Endothelial cell of umbilical vein (primary cell): ENCODE measurements around the gene SLC5A3.

Source experiments
- CTCF ChIP-seq, 2 donors: IDR thresholded peaks; 1 replicate in 1 of 2; 2 replicates in 1 of 2; pipeline ENCODE4 v1.5.1; 2011; ENCODE audit warnings: low read length in 2 of 2, mild to moderate bottlenecking in 2 of 2, moderate library complexity in 2 of 2, control low read depth in 1 of 2, inconsistent platforms in 1 of 2, low read depth in 1 of 2; ENCODE audit not compliant: insufficient read depth in 1 of 2; ENCODE audit errors: extremely low read depth in 1 of 2
- EZH2 ChIP-seq: IDR thresholded peaks from 2 replicates; pipeline ENCODE4 v1.6.1; 2012; ENCODE audit warnings: borderline replicate concordance, low read depth, mild to moderate bottlenecking, moderate library complexity, low read length, inconsistent platforms; ENCODE audit not compliant: severe bottlenecking
- FOS ChIP-seq: IDR thresholded peaks from 2 replicates; pipeline ENCODE4 v1.6.1; 2011; ENCODE audit warnings: mild to moderate bottlenecking, low read length, moderate library complexity, borderline replicate concordance; ENCODE audit not compliant: insufficient read depth
- GATA2 ChIP-seq: IDR thresholded peaks from 2 replicates; pipeline ENCODE4 v1.7.0; 2011; ENCODE audit warnings: low read depth, mild to moderate bottlenecking, moderate library complexity, mixed read lengths, low read length; ENCODE audit not compliant: insufficient read length, insufficient read depth
- JUN ChIP-seq: IDR thresholded peaks from 2 replicates; pipeline ENCODE4 v1.6.1; 2011; ENCODE audit warnings: borderline replicate concordance, low read depth; ENCODE audit not compliant: insufficient read length, insufficient read depth
- MAX ChIP-seq: IDR thresholded peaks from 2 replicates; pipeline ENCODE4 v1.6.1; 2011; ENCODE audit not compliant: insufficient read depth, insufficient read length
- MYC ChIP-seq: IDR thresholded peaks from one replicate; pipeline ENCODE4 v1.6.1; 2011; ENCODE audit warnings: mild to moderate bottlenecking, low read depth, low read length
- POLR2A ChIP-seq: IDR thresholded peaks from 2 replicates; pipeline ENCODE4 v1.6.1; 2012; ENCODE audit warnings: low read depth, mild to moderate bottlenecking, control low read depth, low read length
- POLR2AphosphoS5 ChIP-seq: IDR thresholded peaks from 2 replicates; pipeline ENCODE4 v1.6.1; 2012; ENCODE audit warnings: low read depth, mild to moderate bottlenecking, control low read depth, low read length, moderate library complexity; ENCODE audit not compliant: insufficient read depth

- TF ChIP-seq CTCF (IDR thresholded peaks at IDR 0.05; ENCODE audit: extremely low read depth in 1 of 2, insufficient read depth in 1 of 2, low read depth in 1 of 2, low read length in 2 of 2) (no peak), JUN (no peak), MYC (no peak), POLR2AphosphoS5 (no peak), EZH2 (no peak), POLR2A (no peak), GATA2 (no peak), MAX (no peak), FOS (no peak)
Observed at GRCh38 chr21:34107606-34108005, 34.2 kb downstream of the SLC5A3 start.
